NCI-H1417 treated with DMSO at 0.1 percent for 48 hours (cell line): ENCODE measurements around the gene KRT2.

Experiments used
- DNase-seq: peaks from one replicate; lab custom pipeline; 2025; lab: John Stamatoyannopoulos, UW

KRT2 gene

DNA sequence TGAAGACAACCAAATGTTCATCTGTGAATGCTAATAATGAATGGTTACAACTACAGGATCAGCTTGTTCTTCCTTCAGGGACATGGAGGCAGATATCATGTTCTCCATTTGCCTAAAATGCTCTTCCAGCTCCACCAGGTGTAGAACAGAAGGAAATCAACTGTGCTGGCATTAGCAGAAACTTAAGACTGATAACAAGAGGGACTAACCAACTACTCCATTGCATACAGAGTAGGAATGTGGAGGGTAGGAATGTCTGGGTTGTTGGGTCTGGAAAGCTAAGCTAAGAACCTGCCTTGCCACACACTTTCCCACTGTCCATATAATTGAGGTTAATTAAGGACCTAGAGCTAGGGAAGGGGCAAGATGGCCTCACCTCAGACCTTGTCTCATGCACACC, 11.4 kb upstream of the KRT2 start:
- no peak for DNase-seq

DNA sequence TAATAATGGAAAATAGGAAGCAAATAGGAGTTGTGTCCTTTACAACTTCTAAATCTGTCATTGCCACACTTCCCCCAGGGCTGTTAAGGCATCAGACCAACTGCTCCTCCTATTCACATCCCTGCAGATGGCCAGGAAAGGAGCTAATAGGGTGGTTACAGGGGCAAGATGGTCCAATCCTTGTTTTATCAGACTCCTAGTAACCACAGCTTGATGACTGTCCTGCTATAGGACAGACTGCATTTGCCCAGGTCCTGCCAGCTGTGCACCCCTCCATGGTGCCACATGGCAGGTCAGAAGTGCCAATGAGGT, 10.9 kb upstream of the KRT2 start:
- DNase-seq, result no peak

DNA sequence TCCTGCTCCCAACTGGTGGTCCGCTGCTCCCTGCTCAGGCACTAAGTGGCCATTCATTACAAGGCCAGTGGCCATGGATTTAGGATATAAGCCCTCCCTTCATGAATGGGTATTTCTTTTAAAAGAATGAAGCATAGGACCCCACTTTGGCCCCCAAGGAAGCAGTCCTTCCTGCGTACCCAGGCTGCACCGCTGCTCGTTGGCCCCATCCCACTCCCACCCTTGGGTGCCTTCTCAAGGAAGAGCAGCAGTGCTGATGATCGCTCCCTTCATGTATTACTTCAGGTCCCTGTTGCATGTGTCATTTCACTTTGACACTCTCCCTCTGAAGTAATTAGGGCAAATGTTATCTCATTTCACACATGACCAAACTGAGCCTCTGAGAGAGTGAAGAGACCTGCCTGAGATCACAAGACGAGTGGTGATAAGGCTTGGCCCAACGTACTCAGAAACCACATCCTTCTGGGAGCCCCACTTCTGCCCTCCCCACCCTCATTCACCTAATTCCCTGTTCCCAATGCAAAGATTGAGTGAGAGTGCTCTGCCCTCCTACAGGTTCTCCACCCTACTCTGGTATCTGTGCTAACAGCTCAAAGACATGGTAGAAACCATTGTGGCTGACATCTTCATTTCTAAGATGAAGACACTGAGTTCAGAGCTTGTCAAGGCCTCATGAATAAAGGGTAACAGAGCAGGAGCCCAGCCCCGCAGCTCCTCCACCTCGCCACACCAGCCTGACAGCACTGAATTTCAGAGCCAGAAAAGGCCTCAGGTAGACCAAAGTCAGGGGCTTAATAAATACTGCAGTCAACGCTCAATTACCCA, 10.3 kb upstream of the KRT2 start:
- DNase-seq, result no peak

DNA sequence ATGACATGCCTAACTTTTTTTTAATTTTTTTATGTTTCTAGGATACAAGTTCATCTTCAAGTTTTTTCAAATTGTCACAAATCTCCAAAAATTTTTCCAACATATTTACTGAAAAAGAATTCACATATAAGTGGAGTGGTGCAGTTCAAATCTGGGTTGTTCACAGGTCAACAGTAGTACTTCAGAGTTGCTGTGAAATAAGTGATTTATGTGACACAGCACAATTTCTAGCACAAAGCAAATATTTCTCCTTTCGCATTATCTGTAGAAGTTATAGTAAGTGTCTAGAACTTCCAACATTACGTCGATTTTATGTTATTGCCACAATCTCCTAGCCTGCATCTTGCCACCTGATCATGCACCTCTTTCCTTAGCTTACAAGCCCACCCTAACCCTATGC, 9.7 kb upstream of the KRT2 start:
- no peak for DNase-seq

DNA sequence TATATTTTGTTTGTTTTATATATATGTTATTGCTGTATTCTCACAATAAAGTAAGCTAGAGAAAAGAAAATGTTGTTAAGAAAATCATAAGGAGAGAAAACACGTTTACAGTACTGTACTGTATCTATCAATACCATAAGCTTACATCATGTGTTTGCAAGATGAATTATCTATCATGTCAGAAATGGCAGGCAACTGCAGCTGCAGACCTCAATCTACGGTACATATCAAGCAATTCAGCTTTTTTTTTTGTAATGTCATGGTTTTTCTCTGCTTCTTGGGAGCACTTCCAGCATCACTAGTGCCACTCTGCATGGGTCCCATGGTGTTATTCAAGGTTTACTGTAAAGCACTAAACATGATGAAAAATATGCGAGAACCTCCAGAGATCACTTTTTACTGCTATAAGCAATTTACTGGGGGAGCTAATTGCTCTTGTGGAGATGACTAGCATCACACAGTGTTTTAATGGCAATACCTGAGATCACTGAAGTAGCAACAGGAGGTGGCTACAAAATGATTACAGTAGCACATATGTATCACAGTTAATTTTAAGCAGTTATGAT, 9.0 kb upstream of the KRT2 start:
- DNase-seq, result no peak

DNA sequence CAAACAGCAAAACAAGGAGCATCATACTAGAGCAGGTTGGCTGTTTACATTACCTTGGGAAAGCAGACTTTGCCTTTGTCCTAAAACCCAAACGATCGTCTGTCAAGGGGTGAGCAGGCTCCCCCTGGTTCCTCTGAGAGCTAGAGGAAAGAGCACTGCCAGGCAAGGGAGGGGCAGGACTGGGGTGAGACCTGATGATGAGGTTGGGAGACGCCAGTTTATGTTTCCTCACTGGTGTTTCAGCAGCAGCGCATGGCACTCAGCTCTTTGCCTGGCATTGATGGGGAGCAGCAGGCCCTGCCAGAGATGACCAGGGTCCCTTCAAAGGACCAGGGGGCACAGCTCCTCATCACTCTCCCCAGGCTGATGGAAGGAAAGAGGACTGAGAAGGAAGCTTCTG, 7.9 kb upstream of the KRT2 start:
- no peak for DNase-seq

DNA sequence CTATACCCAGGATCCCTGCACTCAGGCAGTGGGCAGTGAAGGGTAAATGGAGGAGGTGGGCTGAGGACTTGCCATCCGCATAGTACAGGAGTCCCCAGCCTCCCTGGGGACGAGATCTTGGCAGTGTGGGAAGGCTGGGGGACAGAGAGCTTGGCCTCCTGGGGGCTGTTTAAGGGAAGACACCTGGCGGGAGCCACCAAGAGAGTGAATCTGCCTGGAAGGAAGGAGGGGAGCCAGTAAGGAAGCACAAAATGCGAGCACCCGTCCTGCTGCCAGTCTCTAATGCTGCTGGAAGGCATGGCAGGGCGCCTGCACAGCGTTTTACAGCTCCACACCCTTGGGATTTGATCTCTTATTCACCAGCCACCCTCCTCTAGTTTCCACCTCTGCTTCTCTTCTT, 7.4 kb upstream of the KRT2 start:
- no peak for DNase-seq

DNA sequence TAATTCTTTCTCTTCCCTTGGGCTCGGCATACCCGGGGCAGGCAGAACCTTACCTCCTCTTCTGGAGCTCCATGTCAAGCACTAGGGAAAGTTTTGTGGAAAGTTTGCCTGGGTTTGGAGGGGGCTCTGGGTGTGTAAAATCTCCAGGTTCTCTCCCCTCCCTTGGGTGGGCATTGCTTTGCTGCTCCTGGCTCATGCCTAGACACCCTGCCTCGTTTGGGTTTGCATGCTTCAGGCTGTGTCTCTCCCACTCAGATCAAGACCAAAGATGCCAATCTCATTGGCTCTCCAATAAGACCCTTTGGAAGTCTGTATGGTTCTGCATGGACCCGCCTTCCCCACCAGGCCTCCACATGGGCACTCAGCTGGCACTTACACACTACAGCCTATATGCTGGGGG, 6.2 kb upstream of the KRT2 start:
- no peak for DNase-seq

DNA sequence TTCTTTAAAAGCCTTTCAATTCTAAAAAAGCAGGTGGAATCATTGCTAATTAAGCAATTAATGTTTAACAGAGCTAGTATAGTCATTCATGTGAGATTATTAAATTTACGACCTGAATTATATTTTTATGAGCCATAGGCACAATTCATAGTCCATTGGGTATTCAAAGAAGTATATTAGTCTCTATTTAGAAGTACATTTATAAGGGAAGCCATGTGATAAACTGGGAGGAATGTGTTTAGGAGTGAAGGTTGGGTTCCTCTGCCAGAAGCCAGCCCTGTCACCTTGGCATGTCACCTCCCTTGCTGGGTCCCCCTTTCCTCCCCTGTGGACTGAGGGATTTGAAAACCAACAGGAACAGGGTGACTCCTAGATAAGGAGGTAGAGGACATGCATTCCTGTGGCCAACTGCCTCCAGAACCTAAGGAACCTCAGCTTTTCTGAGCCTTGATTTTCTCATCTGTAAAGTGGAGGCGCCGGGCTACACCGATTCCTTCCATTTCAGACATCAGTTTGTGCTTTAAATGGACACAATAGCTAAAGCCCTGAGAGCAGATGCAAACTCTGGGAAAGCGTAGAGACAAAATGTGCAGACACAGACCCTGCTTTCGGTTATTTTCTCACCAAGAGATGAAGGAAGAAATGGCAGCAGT, 5.4 kb upstream of the KRT2 start:
- no peak for DNase-seq

DNA sequence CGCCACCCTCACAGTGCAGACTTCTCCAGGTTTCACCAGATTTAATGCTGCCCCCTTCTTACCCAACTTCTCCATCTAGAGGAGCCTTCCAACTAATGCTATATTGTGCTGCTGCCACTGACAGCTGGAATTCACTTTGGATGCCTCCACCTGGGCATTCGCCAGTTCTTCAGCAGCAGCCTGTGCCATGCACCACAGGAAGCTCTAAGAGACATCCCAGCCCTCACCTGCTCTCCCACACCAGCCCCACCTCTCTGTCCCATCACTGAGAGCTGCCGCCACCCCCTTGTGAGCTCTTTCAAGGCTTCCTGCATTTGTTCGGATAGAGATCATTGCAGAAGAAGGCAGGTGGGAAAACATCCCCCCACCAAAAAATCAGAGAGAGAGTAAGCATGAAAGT, 4.6 kb upstream of the KRT2 start:
- DNase-seq, result no peak

DNA sequence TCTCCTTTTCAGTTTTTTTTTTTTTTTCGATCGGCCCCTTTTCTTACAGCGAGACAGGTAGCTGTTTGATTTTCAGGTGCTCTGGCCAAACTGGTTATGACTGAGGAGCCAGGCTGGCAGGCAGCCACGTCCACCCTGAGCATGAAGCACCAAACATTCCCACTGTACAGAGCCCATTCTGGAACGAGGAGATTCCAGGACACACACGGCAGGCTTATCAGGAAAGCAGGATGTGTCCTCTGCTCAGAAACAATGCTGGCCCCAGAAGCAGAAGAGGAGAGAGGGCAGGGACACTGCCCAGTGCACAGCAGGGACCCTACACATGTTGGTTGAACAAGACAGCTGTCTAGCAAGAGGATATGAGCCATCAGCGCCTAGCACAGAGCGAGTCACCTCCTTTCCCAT, 3.7 kb upstream of the KRT2 start:
- DNase-seq, result no peak

DNA sequence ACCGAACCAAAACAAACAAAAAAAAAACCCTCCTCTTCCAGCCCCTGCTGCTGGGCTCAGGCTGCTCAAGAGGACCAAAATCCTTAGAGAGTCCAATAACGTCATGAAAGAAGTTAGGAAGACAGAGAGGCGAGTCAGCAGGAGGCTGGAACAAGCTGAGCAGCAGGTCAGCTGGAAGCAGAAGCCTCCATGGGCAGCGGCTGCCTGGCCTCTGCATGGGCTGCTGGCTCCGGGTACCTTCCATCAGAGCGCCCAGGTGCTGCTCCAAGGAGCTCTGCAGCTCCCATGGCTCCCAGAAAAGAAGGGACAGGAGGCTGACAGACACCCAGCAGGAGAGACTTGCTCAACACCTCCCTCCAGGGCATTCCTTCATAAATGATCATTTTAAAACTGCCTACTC, 3.2 kb upstream of the KRT2 start:
- no peak for DNase-seq

DNA sequence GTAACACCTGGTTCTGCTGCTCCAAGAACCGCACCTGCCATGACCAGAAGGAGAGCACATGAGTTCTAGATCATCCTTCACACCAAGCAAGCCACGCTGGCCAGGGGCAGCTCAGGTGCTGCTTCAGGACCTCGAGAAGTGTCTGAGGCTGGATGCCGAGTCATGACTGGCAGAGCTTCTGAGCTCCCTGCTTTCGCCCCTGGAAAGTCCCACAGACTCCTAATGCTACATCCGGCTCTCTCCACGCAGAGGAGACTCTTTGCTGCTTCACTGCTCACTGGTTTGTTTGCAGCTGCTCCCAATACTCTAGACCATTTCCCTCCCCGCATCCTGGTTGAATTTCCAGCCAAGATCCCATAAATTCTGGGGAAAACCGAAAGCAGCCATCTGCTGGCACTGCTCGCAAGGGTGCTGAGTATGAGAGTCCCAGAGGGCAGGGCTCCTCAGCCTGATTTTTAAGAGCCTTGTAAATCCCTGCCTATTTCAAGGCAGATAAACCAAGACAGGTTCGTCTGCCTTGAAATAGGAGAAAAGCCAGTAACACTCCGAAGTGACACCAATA, 1.4 kb downstream of the KRT2 start:
- no peak for DNase-seq

DNA sequence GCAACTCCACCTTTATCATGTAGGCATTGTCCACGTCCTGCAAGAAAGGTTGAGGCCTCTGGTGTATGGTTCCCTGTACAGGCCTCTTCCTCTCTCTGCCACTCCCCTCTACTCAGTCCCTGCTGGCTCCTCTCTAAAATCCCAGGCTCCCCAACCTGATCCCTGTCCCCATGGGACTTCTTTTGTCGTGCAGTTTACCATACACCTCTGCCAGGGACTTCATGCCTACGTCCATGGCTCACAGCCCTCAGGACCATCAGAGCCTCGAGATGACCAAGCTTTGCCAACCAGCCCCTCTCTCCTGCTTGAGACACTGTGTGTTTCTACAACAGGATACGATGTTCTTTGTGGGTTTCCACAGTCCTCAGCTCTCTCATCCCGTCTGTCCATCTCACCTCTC, 2.9 kb downstream of the KRT2 start:
- no peak for DNase-seq

DNA sequence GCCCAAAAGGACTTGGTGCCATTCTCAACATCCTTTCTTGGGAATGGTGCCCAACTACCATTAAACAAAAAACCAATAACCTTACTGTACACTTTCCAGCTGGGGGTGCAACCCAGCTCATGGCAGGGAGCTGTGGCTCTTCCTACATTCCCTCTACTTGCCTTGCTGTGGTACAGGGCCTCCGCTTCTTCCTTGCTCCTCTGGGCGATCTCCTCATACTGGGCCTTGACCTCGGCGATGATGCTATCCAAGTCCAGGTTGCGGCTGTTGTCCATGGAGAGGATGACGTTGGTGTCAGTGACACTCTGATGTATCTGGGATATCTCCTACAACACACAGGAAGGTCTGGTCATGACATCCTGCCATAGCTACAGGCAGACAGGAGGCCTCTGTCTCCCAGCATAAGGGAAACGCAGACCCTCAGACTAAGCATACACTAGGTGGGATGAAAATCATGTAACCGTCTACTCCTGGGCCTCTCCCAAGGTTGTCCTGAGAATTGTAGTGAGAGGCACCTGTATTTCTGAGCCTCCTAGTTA, 3.9 kb downstream of the KRT2 start:
- no peak for DNase-seq

DNA sequence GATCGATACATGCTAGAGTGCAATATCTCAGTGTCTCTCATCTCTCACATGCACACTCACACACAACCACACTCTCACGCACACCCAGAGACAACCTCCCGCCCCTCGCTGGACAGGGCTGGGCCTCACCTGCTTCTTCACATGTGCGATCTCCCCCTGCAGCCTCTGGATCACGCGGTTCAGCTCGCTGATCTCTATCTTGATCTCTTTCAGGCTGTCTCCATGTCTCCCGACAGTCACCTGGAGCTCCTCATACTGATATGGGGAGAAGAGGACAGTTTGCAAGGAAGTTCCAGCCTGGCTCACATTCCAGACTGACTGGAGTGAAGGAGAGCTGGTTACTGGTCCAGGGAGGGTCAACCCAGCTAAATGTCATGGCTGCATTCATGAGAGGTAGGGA, 4.4 kb downstream of the KRT2 start:
- DNase-seq, result no peak

DNA sequence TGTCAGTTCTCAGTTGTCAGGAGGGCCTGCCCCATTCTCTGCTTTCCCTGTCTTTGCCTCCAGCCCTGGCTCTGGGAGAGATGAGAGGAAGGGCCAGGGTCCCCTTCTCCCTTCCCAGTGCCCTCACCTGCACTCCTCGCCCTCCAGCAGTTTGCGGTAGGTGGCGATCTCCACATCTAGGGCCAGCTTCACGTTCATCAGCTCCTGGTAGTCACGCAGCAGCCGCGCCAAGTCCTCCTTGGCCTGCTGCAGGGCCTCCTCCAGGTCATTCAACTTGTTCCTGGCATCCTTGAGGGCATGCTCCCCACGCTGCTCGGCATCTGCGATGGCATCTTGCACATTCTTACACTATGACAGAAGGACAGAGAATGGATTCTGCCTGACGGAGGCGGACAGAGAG, 5.4 kb downstream of the KRT2 start:
- DNase-seq, result no peak

DNA sequence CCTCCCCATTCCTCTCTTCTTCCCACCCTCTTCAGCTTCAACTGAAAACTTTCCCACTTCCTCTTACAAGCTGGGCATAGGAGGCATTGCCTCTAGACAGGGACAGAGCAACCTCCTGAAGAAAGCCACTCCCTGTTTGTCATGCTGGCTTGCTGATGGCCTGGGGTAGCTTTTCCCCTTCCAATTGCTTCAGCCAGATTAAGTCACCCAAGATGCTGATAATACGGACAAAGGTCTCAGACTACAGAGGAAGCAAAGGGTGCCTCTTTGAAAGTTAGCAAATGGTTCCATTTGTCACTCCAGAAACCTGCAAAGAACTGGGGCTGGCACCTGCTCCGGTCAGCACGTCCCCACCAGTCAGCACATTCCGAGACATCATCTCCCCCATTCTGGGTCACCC, 6.0 kb downstream of the KRT2 start:
- DNase-seq, result no peak

DNA sequence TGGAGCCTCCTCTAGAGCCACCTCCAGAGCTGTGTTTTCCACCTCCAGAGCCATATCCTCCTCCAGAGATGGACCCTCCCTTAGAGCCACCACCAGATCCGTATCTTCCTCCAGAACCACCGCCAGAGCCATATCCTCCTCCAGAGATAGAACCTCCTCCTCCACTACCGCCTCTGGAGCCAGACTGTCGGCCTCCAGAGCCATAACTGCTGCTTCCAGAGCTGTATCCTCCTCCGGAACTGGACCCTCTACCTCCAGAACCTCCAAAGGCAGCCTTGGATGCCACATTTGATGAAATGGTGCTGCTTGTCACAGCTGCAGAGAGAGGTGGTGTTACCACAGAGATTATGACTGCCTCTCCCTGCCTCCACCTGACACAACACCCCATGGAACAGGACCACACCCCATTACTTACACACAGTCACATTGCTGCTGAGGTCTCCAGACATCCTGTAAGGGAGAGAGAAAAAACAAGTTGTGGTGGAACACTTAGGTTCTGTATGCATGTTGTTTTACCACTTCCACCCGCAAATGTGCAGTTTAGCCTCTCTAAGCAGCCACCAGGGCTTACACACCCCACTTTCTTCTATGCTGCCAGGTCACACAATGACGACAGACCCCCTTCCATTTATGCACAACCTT, 6.8 kb downstream of the KRT2 start:
- no peak for DNase-seq

DNA sequence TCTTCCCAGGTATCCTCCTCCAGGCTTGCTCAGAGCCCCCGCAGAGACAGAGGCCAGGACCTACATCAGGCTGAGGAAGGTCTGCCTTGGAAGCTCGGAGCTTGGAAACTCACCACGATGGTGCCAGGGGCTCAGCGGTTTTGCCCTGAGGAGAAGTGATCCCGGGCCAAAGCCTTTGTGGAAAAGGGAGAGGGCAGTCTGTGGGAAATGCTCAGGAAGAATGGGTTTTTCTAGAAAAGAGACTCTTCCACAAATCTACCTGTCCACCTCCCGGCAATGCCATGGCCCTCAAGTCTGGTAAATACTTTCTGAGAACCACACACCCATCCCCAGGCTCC, 8.0 kb downstream of the KRT2 start:
- no peak for DNase-seq

DNA sequence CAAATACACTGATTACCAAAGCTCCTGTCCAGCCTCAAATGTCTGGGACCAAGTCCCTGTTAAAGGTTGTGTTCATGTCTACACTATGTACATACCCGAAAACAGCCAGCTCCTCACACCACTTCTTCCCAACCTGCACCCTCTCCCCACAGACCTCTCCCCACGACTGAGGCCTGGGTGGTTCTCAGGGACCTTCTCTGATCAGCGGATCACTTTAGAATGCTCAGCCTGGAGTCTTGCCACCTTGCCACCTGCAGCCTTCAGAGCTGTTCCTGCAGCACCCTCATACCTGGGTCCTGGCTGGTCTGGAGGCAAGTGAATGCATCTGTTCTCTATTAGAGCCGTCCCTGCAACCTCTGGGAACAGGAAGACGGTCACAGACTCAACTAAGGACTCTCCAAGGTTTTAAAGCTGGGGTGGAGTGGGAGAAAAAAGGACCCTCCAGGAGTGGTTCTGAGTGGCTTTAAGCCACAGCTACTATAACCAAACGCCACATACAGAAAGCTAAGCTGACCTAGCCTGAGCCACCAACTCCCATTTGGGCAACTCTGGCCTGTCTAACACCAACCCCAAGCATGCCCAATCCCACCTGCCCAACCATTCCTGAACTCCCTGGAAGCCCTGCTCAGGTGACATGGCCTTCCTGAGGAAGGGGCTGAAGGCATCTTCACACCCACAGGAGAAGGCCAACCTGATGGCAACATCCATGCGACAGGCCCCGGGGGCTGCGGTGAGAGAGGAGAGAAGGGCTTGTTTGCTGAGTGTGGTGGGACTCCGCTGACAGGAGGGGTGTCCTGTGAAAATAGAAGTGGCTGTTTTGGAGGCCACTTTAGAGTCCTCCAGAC, 8.6 kb downstream of the KRT2 start:
- no peak for DNase-seq

DNA sequence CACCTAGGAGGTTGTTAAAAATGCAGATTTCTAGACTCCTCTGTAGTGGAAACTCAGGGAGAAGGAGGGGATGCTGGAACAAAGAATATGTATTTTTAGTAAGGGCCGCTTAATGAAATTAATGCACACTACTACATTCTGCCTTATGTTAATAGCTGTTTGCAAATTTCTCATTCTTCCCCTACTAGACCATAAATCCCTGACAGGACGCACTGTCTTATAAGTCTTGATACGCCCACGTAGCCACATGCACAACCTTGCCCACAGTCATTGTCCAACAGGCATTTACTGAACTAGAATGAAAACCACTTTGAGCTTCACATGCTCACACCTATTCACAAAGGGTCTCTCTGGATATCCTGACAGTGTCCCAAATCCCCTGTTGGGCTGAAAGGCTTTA, 10.5 kb downstream of the KRT2 start:
- DNase-seq, result no peak
